Fibroblast of mammary gland (primary cell): Measurements from ENCODE around the gene GPR12.

Experiments used
- DNase-seq: peaks from one replicate; pipeline ENCODE4 v3.0.0-alpha.2; 2010; ENCODE audit warnings: low read depth
- H3K4me3 ChIP-seq: 2 replicates; pipeline ENCODE4 v1.5.1; 2011; ENCODE audit warnings: low read depth, mild to moderate bottlenecking, low read length, moderate library complexity; ENCODE audit not compliant: control insufficient read depth
- CTCF ChIP-seq: conservative IDR thresholded peaks from 2 replicates; pipeline ENCODE4 v1.5.1; 2011; ENCODE audit warnings: low read depth, low read length, inconsistent platforms; ENCODE audit not compliant: control insufficient read depth, insufficient read depth

Gene GPR12

GRCh38 chr13:26784704-26785639 is 24.4 kb upstream of the GPR12 start:
- TF ChIP-seq CTCF = no peak
- H3K4me3 ChIP-seq = no peak overlapping the region
- no peak for DNase-seq

- no peak for TF ChIP-seq CTCF
- no peak overlapping the region for H3K4me3 ChIP-seq
These were observed 19.8 kb upstream of the GPR12 start for GRCh38 chr13:26780411-26780810.

GRCh38 chr13:26779321-26779720 is 18.7 kb upstream of the GPR12 start:
- no peak overlapping the region for H3K4me3 ChIP-seq
- DNase-seq = no peak
- no peak for TF ChIP-seq CTCF

More at GRCh38 chr13:26780411-26780810, 19.8 kb upstream of the GPR12 start:
- DNase-seq = no peak

- no peak overlapping the region for H3K4me3 ChIP-seq
- no peak for TF ChIP-seq CTCF
- DNase-seq = no peak
These were observed 11.9 kb upstream of the GPR12 start for GRCh38 chr13:26772531-26772930.

GRCh38 chr13:26771796-26772195 is 11.2 kb upstream of the GPR12 start:
- no peak for DNase-seq
- no peak overlapping the region for H3K4me3 ChIP-seq
- no peak for TF ChIP-seq CTCF

- no peak for TF ChIP-seq CTCF
- no peak for DNase-seq
- H3K4me3 ChIP-seq = no peak overlapping the region
These were observed 2.3 kb upstream of the GPR12 start for GRCh38 chr13:26762745-26763345.
